HEK293T (cell line): ENCODE results near the gene KIF21A.

Experiments used
- ARNT ChIP-seq: fragments of 450-650 bp; IDR thresholded peaks from 2 replicates; pipeline ENCODE4 v1.6.1; 2017; ENCODE audit warnings: mild to moderate bottlenecking
- CTBP1 ChIP-seq: fragments of 450-650 bp; IDR thresholded peaks from 2 replicates; pipeline ENCODE4 v1.6.1; 2016; ENCODE audit warnings: borderline replicate concordance
- ELF4 ChIP-seq: fragments of 450-650 bp; IDR thresholded peaks from 2 replicates; pipeline ENCODE4 v1.6.1; 2017; ENCODE audit warnings: antibody characterized with exemption
- FOXA1 ChIP-seq: fragments of 450-650 bp; IDR thresholded peaks from 2 replicates; pipeline ENCODE4 v1.6.1; 2016; ENCODE audit warnings: mild to moderate bottlenecking
- FOXK2 ChIP-seq: fragments of 450-650 bp; IDR thresholded peaks from 2 replicates; pipeline ENCODE4 v1.6.1; 2016; ENCODE audit warnings: mild to moderate bottlenecking
- FOXM1 ChIP-seq: fragments of 450-650 bp; IDR thresholded peaks from 2 replicates; pipeline ENCODE4 v1.6.1; 2017; ENCODE audit warnings: mild to moderate bottlenecking, borderline replicate concordance
- HDGF ChIP-seq: fragments of 450-650 bp; IDR thresholded peaks from 2 replicates; pipeline ENCODE4 v1.6.1; 2017; ENCODE audit warnings: antibody characterized with exemption, borderline replicate concordance
- SP1 ChIP-seq: fragments of 450-650 bp; IDR thresholded peaks from 2 replicates; pipeline ENCODE4 v1.6.1; 2017
- SUZ12 ChIP-seq: fragments of 450-650 bp; IDR thresholded peaks from 2 replicates; pipeline ENCODE4 v1.6.1; 2016; ENCODE audit warnings: mild to moderate bottlenecking

DNA sequence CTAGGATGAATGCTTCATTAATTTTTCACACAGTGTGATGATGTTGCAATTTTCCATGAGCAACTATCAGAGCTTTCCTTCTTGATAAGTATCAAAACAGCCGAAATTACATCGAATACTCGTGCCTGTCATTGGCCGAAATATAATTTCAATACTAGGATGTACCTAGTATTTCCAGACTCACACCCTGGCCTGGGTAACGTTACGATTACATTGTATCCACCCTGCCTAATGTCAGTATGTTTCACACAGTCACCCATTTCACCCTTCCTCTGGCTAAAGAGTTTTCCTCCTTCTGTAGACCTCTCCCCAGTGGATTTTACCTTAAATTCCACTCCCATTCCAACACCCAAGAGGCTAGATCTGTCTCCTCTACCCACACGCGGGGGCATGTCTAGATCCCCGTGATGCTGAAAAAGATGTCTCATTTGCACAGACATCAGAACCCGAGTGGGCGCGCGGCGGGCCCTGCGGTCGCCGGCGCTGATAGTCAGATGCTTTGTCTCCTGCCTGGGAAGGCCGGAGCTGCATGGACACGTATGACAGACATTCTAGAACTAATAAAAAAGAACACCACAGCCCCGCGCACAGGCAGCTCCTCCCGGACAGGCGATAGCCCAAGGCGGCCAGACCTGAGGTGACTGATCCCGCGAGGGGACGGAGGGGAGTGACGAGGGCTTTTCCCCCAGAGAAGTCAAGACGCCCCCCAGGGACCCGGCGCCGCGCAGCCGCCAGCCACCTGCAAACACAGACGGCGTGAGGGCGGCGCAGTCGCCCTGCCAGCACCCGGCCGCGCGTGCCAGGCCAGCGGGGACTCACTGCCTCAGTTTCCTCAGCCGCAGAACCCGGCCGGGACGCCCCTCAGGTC is 723 bp downstream of the KIF21A start:
- TF ChIP-seq FOXA1, result no peak
- no peak for TF ChIP-seq ARNT
- TF ChIP-seq CTBP1, result no peak
- TF ChIP-seq HDGF, result no peak
- no peak for TF ChIP-seq FOXM1
- TF ChIP-seq ELF4, result no peak
- TF ChIP-seq SUZ12, result no peak
- no peak for TF ChIP-seq SP1
- no peak for TF ChIP-seq FOXK2
